PC-9 (cell line): Measurements from ENCODE around the gene BLZF1. TPM values are rescaled to one million over a fixed set of nuclear protein-coding genes. Genes with fewer than 3 reads are reported as not detected.

Experiments used
- BruUV-seq: library from RNA; stranded (reverse); fragments of 400-500 nt; replicated peaks from 2 replicates; lab custom pipeline; 2021; lab: Mats Ljungman, UMichigan
- CTCF ChIA-PET: fragments of 300-600 bp; sonication (Branson Sonifier 250); formaldehyde crosslinking; loops from one replicate; lab custom pipeline; 2022; ENCODE audit warnings: antibody characterized with exemption; lab: Charles Lee
- POLR2A ChIA-PET: fragments of 300-600 bp; sonication (Branson Sonifier 250); formaldehyde crosslinking; loops from one replicate; lab custom pipeline; 2022; ENCODE audit warnings: antibody characterized with exemption; ENCODE audit not compliant: unreplicated experiment; lab: Charles Lee
- DNase-seq, 2 experiments: peaks; one replicate each; pipeline versions ENCODE4 v3.0.0 to v3.0.0-alpha.2; 2015 to 2022; ENCODE audit warnings: mixed read lengths in 1 of 2
- H2AFZ ChIP-seq: fragments of 200-600 bp; sonication (generic); 2 replicates; pipeline ENCODE4 v1.8.1; 2017; ENCODE audit warnings: antibody characterized with exemption
- H3F3A ChIP-seq: fragments of 200-600 bp; sonication (generic); 2 replicates; pipeline ENCODE4 v1.8.1; 2017; ENCODE audit warnings: antibody characterized with exemption, mild to moderate bottlenecking, low read depth; ENCODE audit not compliant: insufficient read depth
- H3K27ac ChIP-seq: fragments of 200-600 bp; sonication (generic); 2 replicates; pipeline ENCODE4 v1.6.1; 2016; ENCODE audit warnings: mixed run types
- H3K27me3 ChIP-seq: fragments of 200-600 bp; sonication (generic); 2 replicates; pipeline ENCODE4 v1.6.1; 2016; ENCODE audit warnings: low read depth, mixed run types; ENCODE audit not compliant: insufficient read depth
- H3K36me3 ChIP-seq: fragments of 200-600 bp; sonication (generic); 2 replicates; pipeline ENCODE4 v1.6.1; 2016; ENCODE audit warnings: low read depth, mixed run types
- H3K4me1 ChIP-seq: fragments of 200-600 bp; sonication (generic); replicated peaks from 2 replicates; pipeline ENCODE4 v1.6.1; 2016; ENCODE audit warnings: mixed run types; ENCODE audit not compliant: insufficient read depth
- H3K4me2 ChIP-seq: fragments of 200-600 bp; sonication (generic); 2 replicates; pipeline ENCODE4 v1.6.1; 2017; ENCODE audit warnings: mixed run types
- H3K4me3 ChIP-seq: fragments of 200-600 bp; sonication (generic); 2 replicates; pipeline ENCODE4 v1.6.1; 2016; ENCODE audit warnings: mixed run types
- H3K79me2 ChIP-seq: fragments of 200-600 bp; sonication (generic); 2 replicates; pipeline ENCODE4 v1.6.1; 2017; ENCODE audit warnings: low read depth, mixed run types
- H3K9me2 ChIP-seq: fragments of 200-600 bp; sonication (generic); 2 replicates; pipeline ENCODE4 v1.8.1; 2017; ENCODE audit warnings: mild to moderate bottlenecking; ENCODE audit not compliant: insufficient read depth
- H3K9me3 ChIP-seq: fragments of 200-600 bp; sonication (generic); 2 replicates; pipeline ENCODE4 v1.8.1; 2016; ENCODE audit warnings: low read depth; ENCODE audit not compliant: insufficient read depth
- H4K20me1 ChIP-seq: fragments of 200-600 bp; sonication (generic); 2 replicates; pipeline ENCODE4 v1.8.1; 2017; ENCODE audit not compliant: insufficient read depth
- EZH2 ChIP-seq: fragments of 200-600 bp; sonication (generic); IDR thresholded peaks from 2 replicates; pipeline ENCODE4 v1.8.0; 2017; ENCODE audit warnings: antibody characterized with exemption, low read depth
- intact Hi-C: fragments of 100-400 bp; cut with micrococcal nuclease; formaldehyde crosslinking; loops from one replicate; pipeline ENCODE4 v1.10.0; 2022; ENCODE audit not compliant: unreplicated experiment
- total RNA-seq: library from RNA; stranded (reverse); gene quantifications from 2 replicates; pipeline ENCODE4 v1.2.3, GENCODE V29; 2021
- TF ChIP-seq, protein P1 (sequence below): fragments of 200-600 bp; sonication (generic); conservative IDR thresholded peaks from 2 replicates; pipeline ENCODE4 v1.6.1; 2017; ENCODE audit warnings: mixed run types, antibody characterized with exemption, mild to moderate bottlenecking, moderate library complexity

The BLZF1 gene
- total RNA-seq, 1 experiment from 2014 or later, result 15.6 TPM

DNA sequence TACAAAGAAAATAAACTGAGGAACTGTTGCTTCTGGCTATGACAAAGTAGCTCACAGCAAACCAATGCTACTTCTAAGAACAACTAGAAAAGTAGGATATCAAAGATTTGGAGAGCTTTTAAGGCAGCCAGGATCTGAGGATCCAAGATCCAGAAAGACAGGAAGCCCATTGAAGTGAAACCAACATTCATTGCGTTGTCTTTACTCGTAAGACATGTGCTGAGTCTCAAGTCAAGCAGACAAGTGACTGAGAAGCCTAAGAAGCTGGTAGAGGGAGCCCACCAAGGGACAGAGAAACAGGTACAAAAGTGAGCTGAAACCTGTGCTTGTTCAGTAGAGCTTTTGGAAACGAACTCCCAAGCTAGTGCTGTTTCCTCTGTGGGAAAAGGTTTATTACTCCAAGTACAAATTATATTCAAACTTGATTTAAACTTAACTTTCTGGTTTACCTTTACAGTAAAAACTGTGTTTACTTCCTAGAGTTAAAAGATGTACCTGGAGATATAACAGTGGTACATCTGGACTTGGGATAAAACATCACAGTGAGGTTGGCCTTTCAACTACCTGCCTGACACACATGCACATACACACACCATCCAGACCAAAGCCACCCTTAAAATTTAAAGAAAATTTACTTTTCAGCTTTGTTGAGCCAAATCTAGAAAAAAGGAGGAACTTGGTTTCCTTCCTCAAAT is 41.6 kb upstream of the BLZF1 start:
- peaks cover 7% of the 10 kb centered on the region; the same call in 1 of the 2 replicates for H3K36me3 ChIP-seq
- H3F3A ChIP-seq, result 0 out of 2 replicates have a peak, but pooled peaks cover 3% of the 10 kb centered on the region
- H3K27me3 ChIP-seq, result no peaks in the 10 kb centered on the region
- no peak overlapping the region for H3K4me3 ChIP-seq
- H3K27ac ChIP-seq, result no peak overlapping the region
- H2AFZ ChIP-seq, result no peak overlapping the region
- H4K20me1 ChIP-seq, result no peaks in the 10 kb centered on the region
- CTCF ChIA-PET, result interaction anchor here (0.5 kb wide), 1 partner anchor 84 kb away, joined by 3 read pairs; no protein-coding TSS in a partner anchor
- TF ChIP-seq, protein P1, sequence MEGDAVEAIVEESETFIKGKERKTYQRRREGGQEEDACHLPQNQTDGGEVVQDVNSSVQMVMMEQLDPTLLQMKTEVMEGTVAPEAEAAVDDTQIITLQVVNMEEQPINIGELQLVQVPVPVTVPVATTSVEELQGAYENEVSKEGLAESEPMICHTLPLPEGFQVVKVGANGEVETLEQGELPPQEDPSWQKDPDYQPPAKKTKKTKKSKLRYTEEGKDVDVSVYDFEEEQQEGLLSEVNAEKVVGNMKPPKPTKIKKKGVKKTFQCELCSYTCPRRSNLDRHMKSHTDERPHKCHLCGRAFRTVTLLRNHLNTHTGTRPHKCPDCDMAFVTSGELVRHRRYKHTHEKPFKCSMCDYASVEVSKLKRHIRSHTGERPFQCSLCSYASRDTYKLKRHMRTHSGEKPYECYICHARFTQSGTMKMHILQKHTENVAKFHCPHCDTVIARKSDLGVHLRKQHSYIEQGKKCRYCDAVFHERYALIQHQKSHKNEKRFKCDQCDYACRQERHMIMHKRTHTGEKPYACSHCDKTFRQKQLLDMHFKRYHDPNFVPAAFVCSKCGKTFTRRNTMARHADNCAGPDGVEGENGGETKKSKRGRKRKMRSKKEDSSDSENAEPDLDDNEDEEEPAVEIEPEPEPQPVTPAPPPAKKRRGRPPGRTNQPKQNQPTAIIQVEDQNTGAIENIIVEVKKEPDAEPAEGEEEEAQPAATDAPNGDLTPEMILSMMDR, result no peak
- no peak for TF ChIP-seq EZH2
- no peak overlapping the region for H3K4me2 ChIP-seq
- peaks cover 16% of the 10 kb centered on the region; the same call in 1 of the 2 replicates for H3K9me3 ChIP-seq
- H3K79me2 ChIP-seq, result no peaks in the 10 kb centered on the region
- no peaks in the 10 kb centered on the region for H3K9me2 ChIP-seq
- no peak for DNase-seq
- intact Hi-C loops, result no loop called here
- BruUV-seq, result no TSS peak
- H3K4me1 ChIP-seq, result peaks cover 11% of the 10 kb centered on the region
- POLR2A ChIA-PET, result interaction anchor here (0.6 kb wide), 1 partner anchor 884 kb away, joined by 6 read pairs; no protein-coding TSS in a partner anchor

DNA sequence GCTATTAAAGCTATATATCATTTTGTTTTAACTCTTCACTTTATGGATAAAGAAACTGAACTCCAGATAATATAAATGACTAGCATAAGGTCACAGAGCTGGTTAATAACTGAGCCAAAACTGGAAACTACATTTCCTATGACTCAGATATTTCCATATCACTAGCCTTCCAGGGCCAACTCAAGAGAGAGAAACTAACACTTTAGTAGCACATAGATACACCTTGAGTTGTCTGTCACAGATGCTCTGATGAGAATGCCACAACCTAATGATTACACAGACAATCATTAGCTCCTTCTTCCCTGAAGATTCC is 41.1 kb upstream of the BLZF1 start:
- Histone ChIP-seq H3F3A (no peaks in the 10 kb centered on the region), H3K36me3 (peaks cover 7% of the 10 kb centered on the region; the same call in 1 of the 2 replicates), H3K4me2 (no peak overlapping the region), H3K4me3 (no peak overlapping the region), H3K4me1 (peaks cover 6% of the 10 kb centered on the region), H3K27ac (no peak overlapping the region), H4K20me1 (no peaks in the 10 kb centered on the region), H2AFZ (no peak overlapping the region), H3K79me2 (no peaks in the 10 kb centered on the region), H3K9me2 (no peaks in the 10 kb centered on the region), H3K27me3 (no peaks in the 10 kb centered on the region), H3K9me3 (peaks cover 21% of the 10 kb centered on the region; the same call in 1 of the 2 replicates)
- no peak for TF ChIP-seq EZH2
- TF ChIP-seq, protein P1, result no peak
- DNase-seq, result no peak
- intact Hi-C loops, result no loop called here
- CTCF ChIA-PET, result no interaction called here
- POLR2A ChIA-PET, result interaction anchor here (0.6 kb wide), 1 partner anchor 884 kb away, joined by 6 read pairs; no protein-coding TSS in a partner anchor
- no TSS peak for BruUV-seq

DNA sequence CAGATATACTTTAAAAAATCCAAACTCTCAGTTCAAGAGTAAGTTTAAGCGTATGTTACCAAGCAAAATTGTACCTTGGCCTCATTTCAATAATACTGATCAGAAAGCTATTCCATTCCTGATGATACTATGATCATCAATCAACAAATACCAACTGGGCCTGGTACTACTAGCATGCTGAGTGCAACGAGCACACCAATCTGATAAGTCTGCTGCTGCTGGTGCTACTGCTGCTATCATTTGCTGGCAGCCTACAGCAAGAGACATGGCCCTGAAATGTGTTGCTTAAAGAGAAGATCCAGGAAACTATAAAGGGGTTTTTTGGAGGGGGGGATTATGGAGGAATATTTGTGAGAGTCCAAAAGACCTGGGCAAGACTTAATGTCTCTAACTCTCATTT is 40.1 kb upstream of the BLZF1 start:
- ChIA-PET CTCF (no interaction called here), POLR2A (no interaction called here)
- H3K4me1 ChIP-seq, result 0 out of 2 replicates have a peak, but pooled peaks cover 3% of the 10 kb centered on the region
- no TSS peak for BruUV-seq
- TF ChIP-seq, protein P1, result no peak
- TF ChIP-seq EZH2, result no peak
- H3K27ac ChIP-seq, result no peak overlapping the region
- intact Hi-C loops, result no loop called here
- no peak overlapping the region for H3K4me2 ChIP-seq
- H3F3A ChIP-seq, result no peaks in the 10 kb centered on the region
- no peak for DNase-seq
- H3K36me3 ChIP-seq, result 0 out of 2 replicates have a peak, but pooled peaks cover 4% of the 10 kb centered on the region
- H3K79me2 ChIP-seq, result no peaks in the 10 kb centered on the region
- H4K20me1 ChIP-seq, result no peaks in the 10 kb centered on the region
- H3K27me3 ChIP-seq, result no peaks in the 10 kb centered on the region
- no peaks in the 10 kb centered on the region for H3K9me2 ChIP-seq
- H3K9me3 ChIP-seq, result peaks cover 21% of the 10 kb centered on the region; the same call in 1 of the 2 replicates
- H3K4me3 ChIP-seq, result no peak overlapping the region
- no peak overlapping the region for H2AFZ ChIP-seq
